ENCODE measurements around the gene PRUNE1.

Gene PRUNE1

DNA sequence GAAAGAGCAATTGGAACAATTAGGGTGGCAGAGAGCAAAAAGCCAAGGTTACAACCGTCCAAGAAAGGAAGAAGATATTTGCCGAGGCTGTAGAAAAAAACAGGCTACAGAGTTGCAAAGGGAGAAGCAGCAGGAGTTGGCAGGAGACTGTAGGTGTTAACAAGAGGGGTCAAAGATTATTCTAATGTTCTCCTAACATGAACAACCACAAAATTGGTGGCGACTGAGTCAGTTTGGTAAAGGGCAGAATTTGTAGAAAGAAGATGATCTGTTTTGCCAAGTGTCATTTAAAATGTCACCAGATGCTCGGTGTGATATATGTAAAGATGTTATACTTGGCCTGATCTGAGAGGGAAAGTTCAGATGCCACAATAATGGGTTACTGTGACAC is 401 bp upstream of the PRUNE1 start:
- DNase-seq, result no peak

DNA sequence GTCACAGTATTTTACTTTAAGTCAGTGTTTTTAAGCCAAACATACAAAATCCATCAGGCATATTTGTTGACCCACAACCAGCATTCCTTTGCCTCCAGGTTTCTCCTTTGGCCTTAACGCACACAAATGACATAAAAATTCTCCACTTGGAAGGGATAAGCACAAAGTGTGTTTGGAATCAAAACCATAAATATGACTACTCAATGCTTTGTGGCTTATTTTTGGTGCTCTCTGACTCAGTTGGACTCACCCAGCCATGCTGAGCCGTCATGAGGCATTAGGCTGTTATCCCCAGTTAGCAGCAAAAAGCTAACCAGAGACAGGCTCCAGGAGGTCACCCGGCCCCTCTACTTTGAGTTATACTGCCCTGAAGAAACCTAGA is 948 bp downstream of the PRUNE1 start:
- no peak for DNase-seq

DNA sequence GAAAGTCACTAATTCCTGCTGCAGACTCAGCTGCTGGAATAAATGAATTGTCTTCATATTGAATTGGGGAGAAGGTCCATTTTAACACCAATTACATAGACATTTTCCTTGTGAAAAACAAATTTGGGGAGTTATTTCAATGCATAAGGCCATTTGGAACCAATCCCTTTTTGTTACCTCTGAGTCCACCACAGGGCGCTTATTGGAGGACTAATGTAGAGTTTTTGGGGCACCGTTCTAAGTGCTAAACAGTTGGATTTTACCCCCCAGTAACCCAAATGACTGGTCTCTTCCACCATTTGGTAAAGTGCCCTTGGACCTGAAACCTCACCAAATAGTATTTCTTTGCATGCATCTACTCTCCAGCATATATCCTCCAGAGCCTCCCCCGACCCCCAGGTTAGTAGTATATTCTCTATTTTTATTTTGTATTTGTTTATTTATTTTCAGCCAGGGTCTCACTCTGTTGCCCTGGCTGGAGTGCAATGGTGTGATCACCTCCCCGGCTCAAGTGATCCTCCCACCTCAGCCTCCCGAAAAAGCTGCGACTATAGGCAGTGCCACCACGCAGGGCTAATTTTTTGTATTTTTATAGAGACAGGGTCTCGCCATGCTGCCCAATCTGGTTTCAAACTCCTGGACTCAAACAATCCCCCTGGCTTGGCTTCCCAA is 1.6 kb downstream of the PRUNE1 start:
- no peak for DNase-seq

DNA sequence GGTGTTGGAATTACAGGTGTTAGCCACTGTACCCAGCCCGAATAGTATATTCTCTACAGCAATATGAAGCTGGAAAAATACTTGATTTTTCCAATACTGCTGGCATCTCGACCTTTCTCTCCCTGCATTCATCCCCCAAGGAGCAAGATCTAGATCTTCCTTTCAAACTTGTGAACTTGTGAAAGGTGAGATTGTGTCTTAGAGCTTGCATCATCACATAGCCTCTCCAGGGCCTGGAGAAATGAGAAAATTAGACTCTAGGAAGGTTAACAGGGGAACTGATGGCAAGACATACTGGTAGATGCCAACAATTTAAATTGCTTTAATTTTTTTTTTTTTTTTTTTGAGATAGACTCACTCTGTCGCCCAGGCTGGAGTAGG is 2.1 kb downstream of the PRUNE1 start:
- DNase-seq, result no peak

DNA sequence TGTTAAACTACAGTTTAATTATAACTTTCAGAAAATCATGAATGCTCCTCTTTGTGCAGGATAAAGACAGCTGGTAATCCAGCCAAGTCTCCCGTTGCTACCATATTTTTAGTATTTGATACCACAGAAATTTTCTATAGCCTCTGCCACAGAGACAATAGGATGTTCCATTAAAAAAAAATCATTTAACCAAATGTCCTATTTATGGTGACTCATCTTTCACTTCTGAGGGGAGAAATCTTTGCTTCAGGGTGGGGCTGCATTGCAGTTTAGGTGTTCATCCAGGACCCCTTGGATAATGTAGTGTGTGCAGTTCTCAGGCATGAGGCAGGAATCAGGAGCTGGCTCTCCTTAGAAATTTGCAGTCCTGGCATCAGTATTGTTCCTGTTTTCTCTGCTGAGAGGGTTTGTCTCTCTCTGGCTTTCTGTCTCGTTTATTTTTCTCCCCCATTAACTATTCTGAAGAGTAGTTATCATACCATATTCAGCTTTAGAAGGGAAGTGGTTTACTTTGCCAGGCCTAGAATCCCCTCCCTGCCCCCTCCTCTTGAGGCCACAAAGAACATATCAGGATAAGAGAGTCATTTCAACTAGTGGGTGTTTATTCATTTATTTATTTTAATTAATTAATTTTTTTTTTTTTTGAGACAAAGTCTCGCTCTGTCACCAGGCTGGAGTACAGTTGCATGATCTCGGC is 3.1 kb downstream of the PRUNE1 start:
- no peak for DNase-seq

DNA sequence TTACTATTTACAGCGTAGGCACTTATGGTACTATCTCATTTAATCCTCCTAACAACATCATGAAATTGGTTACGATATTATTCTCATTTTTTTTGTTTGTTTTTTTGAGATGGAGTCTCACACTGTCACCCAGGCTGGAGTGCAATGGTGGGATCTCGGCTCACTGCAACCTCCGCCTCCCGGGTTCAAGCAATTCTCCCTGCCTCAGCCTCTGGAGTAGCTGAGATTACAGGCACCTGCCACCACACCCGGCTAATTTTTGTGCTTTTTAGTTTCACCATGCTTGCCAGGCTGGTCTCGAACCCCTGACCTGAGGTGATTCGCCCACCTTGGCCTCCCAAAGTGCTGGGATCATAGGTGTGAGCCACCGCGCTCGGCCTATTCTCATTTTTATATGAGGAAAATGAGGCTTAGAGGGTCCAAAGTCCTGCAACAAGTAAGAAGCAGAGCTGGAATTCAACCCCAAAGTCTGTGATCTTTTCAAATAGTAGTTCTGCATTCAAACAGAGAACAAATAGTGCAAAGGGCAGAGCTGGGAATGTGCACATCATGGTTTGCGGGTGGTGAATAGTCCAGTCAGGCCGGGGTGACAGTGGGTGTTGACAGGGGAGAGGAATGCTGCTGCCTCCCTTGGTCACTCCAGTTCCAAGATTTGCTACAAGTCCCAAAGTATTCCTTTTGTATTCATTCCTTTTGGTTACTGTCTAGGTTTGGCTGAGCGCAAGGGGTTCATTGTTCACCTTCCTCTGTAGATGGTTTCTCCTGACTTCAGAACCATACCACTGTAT is 4.6 kb downstream of the PRUNE1 start:
- DNase-seq, result no peak

DNA sequence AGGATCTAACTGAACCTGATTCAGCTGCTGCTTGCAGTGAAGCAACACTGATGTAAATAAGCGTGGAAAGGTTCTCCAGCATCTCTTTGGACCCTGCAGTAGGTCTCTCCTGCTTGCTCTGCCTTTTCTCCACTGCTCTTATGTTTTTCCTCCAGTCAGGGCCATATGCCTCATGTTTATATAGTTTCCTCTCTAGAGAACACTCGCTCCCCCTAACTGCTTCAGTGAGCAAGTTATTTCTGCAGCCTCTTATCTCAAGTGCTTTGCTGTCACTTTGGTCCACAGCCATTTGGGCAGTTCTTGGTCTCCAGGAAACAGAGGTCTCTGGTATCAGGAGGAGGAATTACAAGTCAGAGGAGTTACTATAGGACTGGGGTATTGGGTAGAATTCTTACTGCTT is 5.3 kb downstream of the PRUNE1 start:
- no peak for DNase-seq

DNA sequence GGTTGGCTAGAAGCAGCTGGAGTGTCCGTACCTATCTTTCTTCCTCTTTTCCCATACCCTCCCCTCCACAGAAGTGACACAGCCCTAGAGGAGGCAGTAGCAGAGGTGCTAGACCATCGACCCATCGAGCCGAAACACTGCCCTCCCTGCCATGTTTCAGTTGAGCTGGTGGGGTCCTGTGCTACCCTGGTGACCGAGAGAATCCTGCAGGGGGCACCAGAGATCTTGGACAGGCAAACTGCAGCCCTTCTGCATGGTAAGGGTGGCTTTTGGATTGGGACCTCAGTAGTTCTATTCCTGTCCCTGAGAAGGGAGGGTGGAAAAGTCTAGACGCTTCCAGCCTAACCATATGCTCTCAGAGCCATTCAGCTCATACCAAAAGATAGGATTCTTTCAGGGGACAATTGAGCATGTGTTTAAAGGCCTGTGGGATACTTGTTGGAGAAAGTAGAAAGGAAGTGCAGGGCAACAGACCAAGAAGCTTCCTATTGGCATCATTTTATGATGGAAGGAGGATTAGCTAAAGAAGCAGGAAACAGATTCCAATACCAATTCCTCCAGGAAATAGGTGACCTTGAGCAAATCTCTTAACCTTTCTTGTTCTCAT is 16.4 kb downstream of the PRUNE1 start:
- DNase-seq, result peak; percentile 87

DNA sequence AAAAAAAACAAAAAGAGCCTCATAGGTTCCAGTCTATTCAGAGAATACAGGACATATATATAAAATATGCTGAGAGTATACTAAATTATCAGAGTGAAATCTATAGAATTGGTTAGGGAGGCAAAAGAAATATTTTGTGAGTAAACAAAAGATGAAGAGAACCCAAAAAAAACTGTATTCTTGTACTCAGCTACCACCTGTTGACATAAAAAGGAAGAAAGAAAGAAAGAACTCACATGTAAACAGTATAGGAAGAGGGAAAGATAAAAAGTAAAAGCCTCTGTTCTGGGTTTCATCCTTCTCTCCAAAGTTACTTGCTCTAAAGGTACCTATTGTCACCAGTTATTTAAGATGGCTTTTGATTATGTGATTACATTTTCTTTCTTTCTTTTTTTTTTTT is 18.2 kb downstream of the PRUNE1 start:
- DNase-seq, result no peak

DNA sequence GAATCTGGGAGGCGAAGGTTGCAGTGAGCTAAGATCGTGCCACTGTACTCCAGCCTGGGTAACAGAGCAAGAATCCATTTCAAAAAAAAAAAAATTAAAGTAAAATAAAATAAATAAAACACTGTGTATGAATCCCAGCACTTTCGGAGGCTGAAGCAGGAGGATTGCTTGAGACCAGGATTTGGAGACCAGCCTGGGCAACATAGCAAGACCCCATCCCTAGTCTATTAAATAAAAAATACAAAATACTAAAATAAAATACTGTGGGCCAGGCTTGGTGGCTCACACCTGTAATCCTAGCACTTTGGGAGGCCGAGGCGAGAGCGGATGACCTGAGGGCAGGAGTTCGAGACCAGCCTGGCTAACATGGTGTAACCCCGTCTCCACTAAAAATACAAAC is 23.9 kb downstream of the PRUNE1 start:
- no peak for DNase-seq

DNA sequence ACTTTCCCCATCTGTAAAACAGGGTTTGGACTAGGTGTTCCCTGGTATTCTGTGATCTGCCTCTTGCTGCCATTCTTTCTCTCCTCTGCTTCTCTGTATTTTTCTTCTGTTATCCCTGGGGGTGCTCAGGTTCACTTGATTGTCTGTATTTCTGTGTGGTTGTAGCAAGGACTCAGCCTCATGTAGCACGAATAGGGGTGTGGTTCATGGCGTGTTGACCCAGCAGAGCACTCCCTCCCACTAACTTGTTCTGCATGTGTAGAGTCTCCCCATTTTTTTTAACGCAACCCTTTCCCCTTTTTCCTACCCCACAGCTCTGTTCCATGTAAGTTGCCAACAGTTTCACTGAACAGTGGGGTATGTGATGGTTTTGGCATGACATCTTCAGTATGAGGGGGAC is 26.9 kb downstream of the PRUNE1 start:
- no peak for DNase-seq

DNA sequence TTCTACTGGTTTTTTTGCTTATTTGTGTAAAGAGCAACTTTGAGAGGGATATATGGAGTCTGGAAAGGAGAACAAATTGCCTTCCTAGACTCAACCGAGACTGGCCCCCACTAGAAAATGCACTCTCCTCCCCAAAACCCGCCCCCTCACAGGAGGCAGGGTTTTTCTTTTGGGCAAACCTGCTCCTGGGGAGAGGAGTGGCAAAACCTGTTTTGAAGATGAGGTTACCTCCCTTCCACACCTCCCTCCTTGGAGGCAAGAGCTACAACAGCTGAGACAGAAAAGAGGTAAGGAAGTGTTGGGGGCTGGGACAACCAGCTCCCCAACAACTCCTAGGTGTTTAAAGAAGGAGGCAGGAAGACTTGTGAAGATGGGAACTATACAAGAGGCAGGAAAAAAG is 28.1 kb downstream of the PRUNE1 start, which contains the start of gene BNIPL:
TSS of gene BNIPL (plus strand) at position 231 of the 400 bp plus-strand sequence. CDS start at position 371, 140 bp downstream.
- no peak for DNase-seq

DNA sequence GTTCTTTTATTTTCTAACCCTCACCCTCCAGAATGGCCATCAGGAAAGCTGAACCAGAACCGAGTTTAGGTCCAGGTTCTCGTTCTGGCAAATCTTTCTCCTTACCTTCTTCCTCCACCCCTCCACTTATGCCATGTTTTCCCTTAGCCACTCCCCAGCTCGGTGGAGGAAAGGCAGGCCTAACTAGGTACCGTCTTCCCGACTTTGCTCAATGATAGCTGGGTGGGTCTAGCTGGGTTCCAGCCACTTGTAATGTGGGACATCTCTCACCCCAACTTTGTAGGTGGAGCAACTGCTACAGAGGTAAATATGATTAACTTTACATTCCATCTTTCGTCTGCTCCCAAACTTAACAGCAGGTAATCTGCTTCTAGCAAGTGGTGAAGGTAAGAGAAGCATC is 28.8 kb downstream of the PRUNE1 start:
- DNase-seq, result no peak

DNA sequence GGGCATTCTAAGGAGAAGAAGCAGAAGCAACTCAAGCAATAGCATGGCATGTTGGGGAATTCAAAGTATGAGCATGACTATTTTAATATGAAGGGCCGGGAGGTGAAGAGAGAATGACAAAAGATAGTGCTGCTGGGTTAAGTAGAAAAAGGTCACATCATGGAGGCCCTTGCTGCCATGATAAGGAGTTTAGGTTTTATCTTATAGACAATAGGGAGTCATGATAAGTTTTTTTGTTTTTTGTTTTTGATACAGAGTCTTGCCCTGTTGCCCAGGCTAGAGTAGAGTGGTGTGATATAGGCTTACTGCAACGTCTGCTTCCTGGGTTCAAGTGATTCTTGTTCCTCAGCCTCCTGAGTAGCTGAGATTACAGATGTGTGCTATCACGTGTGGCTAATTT is 31.3 kb downstream of the PRUNE1 start:
- DNase-seq, result no peak

DNA sequence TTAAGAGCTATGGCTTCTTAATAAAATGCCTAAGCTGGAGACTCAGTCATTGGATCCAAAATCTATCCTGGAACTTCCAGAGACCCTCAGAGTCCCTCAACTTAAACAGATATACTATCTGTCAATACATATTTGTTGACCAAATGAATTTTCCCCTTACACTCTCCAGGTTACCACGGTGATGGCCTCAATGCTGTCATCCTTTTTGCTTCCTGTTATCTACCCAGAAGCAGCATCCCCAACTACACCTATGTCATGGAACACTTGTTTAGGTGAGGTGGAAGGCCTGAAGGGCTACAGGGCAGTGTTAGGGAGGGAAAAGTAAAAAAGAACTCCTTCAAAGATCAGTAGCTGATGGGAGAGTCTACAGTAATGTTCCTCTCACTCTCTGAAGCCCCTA is 34.9 kb downstream of the PRUNE1 start:
- no peak for DNase-seq

DNA sequence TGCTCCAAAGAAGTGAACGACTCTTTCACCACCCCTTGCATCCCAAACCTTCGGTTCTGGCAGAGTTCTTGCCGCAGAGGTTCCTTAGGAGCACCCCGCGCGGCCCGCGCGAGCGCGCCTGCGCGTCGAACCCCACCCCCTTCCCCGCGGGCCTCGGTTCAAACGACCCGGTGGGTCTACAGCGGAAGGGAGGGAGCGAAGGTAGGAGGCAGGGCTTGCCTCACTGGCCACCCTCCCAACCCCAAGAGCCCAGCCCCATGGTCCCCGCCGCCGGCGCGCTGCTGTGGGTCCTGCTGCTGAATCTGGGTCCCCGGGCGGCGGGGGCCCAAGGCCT is 39.3 kb downstream of the PRUNE1 start, which contains the start of gene C1orf56:
TSS of gene C1orf56 (plus strand) at position 161 of the 334 bp plus-strand sequence. CDS start at position 258, 97 bp downstream.
- DNase-seq, result peak; percentile 49

DNA sequence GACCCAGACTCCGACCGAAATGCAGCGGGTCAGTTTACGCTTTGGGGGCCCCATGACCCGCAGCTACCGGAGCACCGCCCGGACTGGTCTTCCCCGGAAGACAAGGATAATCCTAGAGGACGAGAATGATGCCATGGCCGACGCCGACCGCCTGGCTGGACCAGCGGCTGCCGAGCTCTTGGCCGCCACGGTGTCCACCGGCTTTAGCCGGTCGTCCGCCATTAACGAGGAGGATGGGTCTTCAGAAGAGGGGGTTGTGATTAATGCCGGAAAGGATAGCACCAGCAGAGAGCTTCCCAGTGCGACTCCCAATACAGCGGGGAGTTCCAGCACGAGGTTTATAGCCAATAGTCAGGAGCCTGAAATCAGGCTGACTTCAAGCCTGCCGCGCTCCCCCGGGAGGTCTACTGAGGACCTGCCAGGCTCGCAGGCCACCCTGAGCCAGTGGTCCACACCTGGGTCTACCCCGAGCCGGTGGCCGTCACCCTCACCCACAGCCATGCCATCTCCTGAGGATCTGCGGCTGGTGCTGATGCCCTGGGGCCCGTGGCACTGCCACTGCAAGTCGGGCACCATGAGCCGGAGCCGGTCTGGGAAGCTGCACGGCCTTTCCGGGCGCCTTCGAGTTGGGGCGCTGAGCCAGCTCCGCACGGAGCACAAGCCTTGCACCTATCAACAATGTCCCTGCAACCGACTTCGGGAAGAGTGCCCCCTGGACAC is 39.8 kb downstream of the PRUNE1 start:
- peak; percentile 41 for DNase-seq

DNA sequence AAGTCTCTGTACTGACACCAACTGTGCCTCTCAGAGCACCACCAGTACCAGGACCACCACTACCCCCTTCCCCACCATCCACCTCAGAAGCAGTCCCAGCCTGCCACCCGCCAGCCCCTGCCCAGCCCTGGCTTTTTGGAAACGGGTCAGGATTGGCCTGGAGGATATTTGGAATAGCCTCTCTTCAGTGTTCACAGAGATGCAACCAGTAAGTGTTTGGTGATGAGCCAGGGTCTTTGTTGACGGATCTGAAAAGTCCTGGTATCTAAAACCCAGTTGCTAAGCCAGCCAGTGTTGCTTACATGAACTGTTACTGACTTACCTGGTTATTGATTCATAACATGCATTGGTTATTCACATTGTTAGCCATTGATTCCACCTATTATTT is 40.4 kb downstream of the PRUNE1 start:
- no peak for DNase-seq

DNA sequence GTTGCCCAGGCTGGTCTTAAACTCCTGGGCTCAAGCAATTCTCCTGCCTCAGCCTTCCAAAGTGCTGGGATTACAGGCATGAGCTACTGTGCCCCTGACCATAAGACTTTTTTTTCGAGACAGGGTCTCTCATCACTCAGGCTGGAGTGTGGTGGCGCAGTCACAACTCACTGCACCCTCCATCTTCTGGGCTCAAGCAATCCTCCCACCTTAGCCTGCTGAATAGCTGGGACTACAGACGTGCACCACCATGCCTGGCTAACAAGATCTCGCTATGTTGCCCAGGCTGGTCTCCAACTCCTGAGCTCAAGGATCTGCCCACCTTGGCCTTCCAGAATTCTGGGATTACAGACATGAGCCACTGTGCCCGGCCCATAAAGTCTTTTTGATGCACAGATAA is 41.2 kb downstream of the PRUNE1 start:
- DNase-seq, result no peak

DNA sequence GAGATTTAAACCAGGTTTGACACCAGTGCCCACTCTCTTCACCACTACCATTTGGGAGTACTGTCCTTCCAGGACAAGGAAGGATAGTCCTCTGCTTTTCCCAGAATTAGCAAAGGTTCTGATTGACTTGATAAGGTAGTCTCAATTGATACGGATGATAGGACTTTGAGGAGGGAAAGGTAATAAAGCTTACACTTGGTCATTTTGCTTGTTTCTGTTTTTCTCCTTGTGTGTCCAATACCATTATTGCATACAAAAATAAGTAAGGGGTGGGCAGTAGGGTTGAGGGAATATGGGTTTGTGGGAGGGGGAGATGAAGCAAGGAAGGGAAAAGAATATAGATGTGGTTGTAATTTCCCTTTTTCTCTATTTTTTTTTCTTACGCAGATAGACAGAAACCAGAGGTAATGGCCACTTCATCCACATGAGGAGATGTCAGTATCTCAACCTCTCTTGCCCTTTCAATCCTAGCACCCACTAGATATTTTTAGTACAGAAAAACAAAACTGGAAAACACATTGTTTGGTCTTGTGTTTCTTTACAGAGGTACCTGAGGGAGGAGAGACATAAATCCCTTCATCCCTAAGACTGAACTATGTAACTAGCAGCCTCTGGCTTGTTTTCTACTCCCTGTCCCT is 41.9 kb downstream of the PRUNE1 start:
- DNase-seq, result no peak

DNA sequence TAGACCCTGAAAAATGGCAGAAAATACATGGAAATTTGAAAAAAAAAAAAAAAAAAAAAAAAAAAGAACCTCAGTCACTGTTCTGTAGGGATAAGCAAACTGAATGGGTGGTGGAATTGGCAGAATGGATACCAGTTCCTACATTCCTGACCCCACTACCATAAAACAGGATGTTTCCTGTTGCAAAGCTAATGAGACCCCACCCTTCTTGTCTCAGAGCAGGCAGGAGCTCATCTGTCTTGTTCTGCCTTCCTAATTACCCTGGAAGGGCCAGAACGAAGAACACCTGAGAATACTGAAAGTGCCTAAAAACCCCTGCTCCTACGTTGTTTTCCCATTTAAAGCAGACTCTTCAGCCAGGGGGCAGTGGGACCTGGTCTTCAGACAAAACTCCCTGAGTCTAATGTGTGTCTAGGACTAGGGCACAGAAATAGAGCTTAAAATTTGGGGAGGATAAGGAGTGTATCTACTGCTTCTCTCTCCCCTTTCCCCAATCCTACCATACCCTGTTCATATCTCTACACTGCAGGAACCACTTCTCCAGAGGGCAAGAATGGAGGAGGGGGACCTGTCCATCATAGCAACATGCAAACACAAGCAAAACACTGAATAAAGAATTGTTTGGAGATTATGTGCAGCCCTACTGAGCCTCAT is 43.2 kb downstream of the PRUNE1 start:
- DNase-seq, result no peak
